ENCODE results near the gene CIAPIN1.
A peak's percentile ranks its signal among the peaks of the same experiment; 100 is the strongest.

CIAPIN1 gene

GRCh38 chr16:57447186-57447962 lies at the start of gene CIAPIN1, which contains the start of gene COQ9:
Gene CIAPIN1 (minus strand): TSS chr16:57447385. CDS start chr16:57440928, 6,457 bp downstream.
Gene COQ9 (plus strand): TSS chr16:57447479. CDS start chr16:57447506, 27 bp downstream.
- TF ChIP-seq, protein P1, sequence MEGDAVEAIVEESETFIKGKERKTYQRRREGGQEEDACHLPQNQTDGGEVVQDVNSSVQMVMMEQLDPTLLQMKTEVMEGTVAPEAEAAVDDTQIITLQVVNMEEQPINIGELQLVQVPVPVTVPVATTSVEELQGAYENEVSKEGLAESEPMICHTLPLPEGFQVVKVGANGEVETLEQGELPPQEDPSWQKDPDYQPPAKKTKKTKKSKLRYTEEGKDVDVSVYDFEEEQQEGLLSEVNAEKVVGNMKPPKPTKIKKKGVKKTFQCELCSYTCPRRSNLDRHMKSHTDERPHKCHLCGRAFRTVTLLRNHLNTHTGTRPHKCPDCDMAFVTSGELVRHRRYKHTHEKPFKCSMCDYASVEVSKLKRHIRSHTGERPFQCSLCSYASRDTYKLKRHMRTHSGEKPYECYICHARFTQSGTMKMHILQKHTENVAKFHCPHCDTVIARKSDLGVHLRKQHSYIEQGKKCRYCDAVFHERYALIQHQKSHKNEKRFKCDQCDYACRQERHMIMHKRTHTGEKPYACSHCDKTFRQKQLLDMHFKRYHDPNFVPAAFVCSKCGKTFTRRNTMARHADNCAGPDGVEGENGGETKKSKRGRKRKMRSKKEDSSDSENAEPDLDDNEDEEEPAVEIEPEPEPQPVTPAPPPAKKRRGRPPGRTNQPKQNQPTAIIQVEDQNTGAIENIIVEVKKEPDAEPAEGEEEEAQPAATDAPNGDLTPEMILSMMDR (IDR thresholded peaks at IDR 0.05; ENCODE audit: extremely low read depth, insufficient read depth, missing control alignments), result no peak
- peak; percentile 95 for DNase-seq (ENCODE audit: low spot score)
- in situ Hi-C loops (cut with MboI; ENCODE audit: low pct_unique_long_range_greater_than_20kb, low sequenced_read_pairs, unreplicated experiment), result no loop called here

DNA sequence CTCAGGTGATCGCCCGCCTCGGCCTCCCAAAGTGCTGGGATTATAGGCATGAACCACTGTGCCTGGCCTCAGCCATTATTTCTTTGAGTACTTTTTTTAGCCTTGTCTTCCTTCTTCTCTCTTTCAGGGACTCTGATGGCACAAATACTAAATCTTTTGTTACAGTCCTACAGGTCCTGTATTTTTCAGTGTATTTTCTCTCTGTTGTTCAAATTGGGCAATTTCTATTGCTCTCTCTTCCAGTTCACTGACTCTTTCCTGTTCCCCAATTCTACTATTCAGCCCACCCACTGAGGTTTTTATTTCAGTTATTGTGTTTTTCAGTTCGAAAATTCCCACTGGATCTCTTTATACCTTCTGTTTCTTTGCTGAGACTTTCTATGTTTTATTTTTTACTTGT lies 46.6 kb upstream of the CIAPIN1 start:
- in situ Hi-C loops (cut with MboI; ENCODE audit: low pct_unique_long_range_greater_than_20kb, low sequenced_read_pairs, unreplicated experiment), result no loop called here
- TF ChIP-seq, protein P1 (IDR thresholded peaks at IDR 0.05; ENCODE audit: extremely low read depth, insufficient read depth, missing control alignments), result no peak
- no peak for DNase-seq (ENCODE audit: low spot score)

GRCh38 chr16:57489229-57489628 lies 42.0 kb upstream of the CIAPIN1 start:
- in situ Hi-C loops (cut with MboI; ENCODE audit: low pct_unique_long_range_greater_than_20kb, low sequenced_read_pairs, unreplicated experiment), result no loop called here
- no peak for DNase-seq (ENCODE audit: low spot score)
- TF ChIP-seq, protein P1 (IDR thresholded peaks at IDR 0.05; ENCODE audit: extremely low read depth, insufficient read depth, missing control alignments), result no peak

DNA sequence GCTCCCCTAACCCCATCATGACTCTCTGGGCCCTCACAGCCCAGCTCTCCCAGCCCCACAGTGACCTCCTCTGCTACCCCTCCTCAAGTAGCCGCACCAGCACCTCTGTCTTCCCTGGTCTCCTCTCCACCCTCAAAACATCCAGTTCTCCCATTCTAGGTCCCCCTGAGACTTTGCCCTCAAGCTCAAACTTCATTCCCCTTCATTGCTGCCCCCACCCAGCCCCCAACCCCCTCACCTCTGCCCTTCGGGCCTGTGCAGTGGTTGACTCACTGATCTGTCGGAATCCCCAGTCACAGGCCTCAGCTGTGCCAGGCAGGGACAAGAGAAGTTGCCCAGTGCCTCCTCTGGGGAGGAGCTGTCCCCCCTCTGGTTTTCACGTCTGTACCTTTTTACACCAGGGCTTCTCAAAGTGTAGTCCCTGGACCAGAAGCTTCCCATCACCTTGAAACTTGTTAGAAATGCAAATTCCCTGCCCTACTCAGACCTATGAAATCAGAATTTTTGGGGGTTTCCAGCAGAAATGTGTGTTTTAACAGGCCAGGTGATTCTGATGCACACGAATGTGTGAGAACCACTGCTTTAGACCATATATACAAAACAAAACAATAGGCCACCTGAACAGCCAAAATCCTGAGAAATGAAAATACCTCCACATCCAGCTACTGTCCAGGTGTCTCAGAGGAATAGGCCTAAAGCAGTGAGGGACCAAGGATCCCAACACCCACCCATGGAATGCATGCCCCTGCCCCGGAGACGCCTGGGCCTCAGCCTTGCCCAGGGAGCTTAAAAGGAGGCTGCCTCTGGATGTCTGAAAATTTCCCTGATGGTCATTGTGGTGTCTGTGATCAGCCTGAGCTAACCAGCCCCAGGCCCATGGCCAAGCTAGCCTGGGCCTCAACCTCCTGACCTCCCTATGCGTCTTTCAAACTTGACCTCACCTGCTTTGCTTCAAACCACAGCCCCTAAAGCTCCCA lies 40.0 kb upstream of the CIAPIN1 start:
- TF ChIP-seq, protein P1 (IDR thresholded peaks at IDR 0.05; ENCODE audit: extremely low read depth, insufficient read depth, missing control alignments), result no peak
- in situ Hi-C loops (cut with MboI; ENCODE audit: low pct_unique_long_range_greater_than_20kb, low sequenced_read_pairs, unreplicated experiment), result no loop called here
- peak; percentile 67 for DNase-seq (ENCODE audit: low spot score)

- in situ Hi-C loops (cut with MboI; ENCODE audit: low pct_unique_long_range_greater_than_20kb, low sequenced_read_pairs, unreplicated experiment), result no loop called here
- peak; percentile 97 for DNase-seq (ENCODE audit: low spot score)
Measured at GRCh38 chr16:57485916-57486857, 39.0 kb upstream of the CIAPIN1 start, which contains the start of gene DOK4. Gene DOK4 (minus strand): TSS chr16:57486493. CDS start chr16:57479507, 6,986 bp downstream.

More at GRCh38 chr16:57485916-57486857, 39.0 kb upstream of the CIAPIN1 start, which contains the start of gene DOK4:
- TF ChIP-seq, protein P1 (IDR thresholded peaks at IDR 0.05; ENCODE audit: extremely low read depth, insufficient read depth, missing control alignments), result no peak

Measured in GM13977 (cell line).